Endothelial cell of umbilical vein (primary cell): ENCODE data around the gene MAFB. TPM values are rescaled to one million over a fixed set of nuclear protein-coding genes. Genes with fewer than 3 reads are reported as not detected.

Source experiments
- BruUV-seq: library from RNA; stranded (reverse); fragments of 400-500 nt; replicated peaks from 2 replicates; lab custom pipeline; 2021; lab: Mats Ljungman, UMichigan
- CTCF ChIA-PET: fragments of 300-600, 350-600 bp; sonication (Branson Sonifier 250); formaldehyde crosslinking; loops from one replicate; lab custom pipeline; 2021; ENCODE audit warnings: antibody characterized with exemption, inconsistent platforms; lab: Charles Lee
- POLR2A ChIA-PET: fragments of 300-600, 350-600 bp; sonication (Branson Sonifier 250); formaldehyde crosslinking; loops from one replicate; lab custom pipeline; 2021; ENCODE audit warnings: antibody characterized with exemption, inconsistent platforms; lab: Charles Lee
- DNase-seq: peaks from one replicate; pipeline ENCODE4 v3.0.0-alpha.2; 2011; ENCODE audit warnings: low read depth, low spot score
- FAIRE-seq: peaks from 2 replicates; lab custom pipeline; 2011; peaks lifted over from hg19 to GRCh38; lab: Jason Lieb, UNC
- H2AFZ ChIP-seq: 2 replicates; pipeline ENCODE4 v1.6.0; 2012; ENCODE audit warnings: low read depth, low read length, control low read depth, inconsistent platforms
- H3K27ac ChIP-seq: 2 replicates; pipeline ENCODE4 v1.5.1; 2011; ENCODE audit warnings: low read depth, mild to moderate bottlenecking, control low read depth, low read length, moderate library complexity; ENCODE audit not compliant: insufficient read depth
- H3K27me3 ChIP-seq, 2 experiments: 2 replicates each; pipeline versions ENCODE4 v1.6.0 to v1.6.1; 2011; ENCODE audit warnings: low read length in 2 of 2, mixed read lengths in 1 of 2; ENCODE audit not compliant: control insufficient read depth in 2 of 2, insufficient read depth in 2 of 2
- H3K36me3 ChIP-seq, 2 experiments: 2 replicates in 1 of 2; 3 replicates in 1 of 2; pipeline ENCODE4 v1.5.1; 2011; ENCODE audit warnings: low read length in 2 of 2, mild to moderate bottlenecking in 1 of 2, moderate library complexity in 1 of 2; ENCODE audit not compliant: control insufficient read depth in 2 of 2, insufficient read depth in 2 of 2; ENCODE audit errors: extremely low read depth in 1 of 2
- H3K4me1 ChIP-seq: 3 replicates; pipeline ENCODE4 v1.5.1; 2011; ENCODE audit warnings: mild to moderate bottlenecking, low read length; ENCODE audit not compliant: control insufficient read depth, insufficient read depth; ENCODE audit errors: extremely low read depth
- H3K4me2 ChIP-seq: 2 replicates; pipeline ENCODE4 v1.6.1; 2011; ENCODE audit warnings: low read length, control low read depth, mixed read lengths; ENCODE audit not compliant: insufficient read depth
- H3K4me3 ChIP-seq, 3 experiments: fragments of 200-600 bp in 1 of 3; sonication (generic), shearing (Covaris generic) in 1 of 3; replicated peaks in 1 of 3; 2 replicates each; pipeline ENCODE4 v1.5.1; 2011 to 2016; ENCODE audit warnings: control low read depth in 3 of 3, low read length in 3 of 3, mild to moderate bottlenecking in 2 of 3, inconsistent platforms in 1 of 3, low read depth in 1 of 3, moderate library complexity in 1 of 3; ENCODE audit not compliant: insufficient read depth in 1 of 3
- H3K79me2 ChIP-seq: 2 replicates; pipeline ENCODE4 v1.6.0; 2012; ENCODE audit warnings: low read length, inconsistent platforms; ENCODE audit not compliant: control insufficient read depth, insufficient read depth
- H3K9ac ChIP-seq: replicated peaks from 2 replicates; pipeline ENCODE3; 2011; ENCODE audit warnings: low read length, control low read depth; ENCODE audit not compliant: insufficient read depth; ENCODE audit errors: extremely low read depth
- H3K9me1 ChIP-seq: replicated peaks from 3 replicates; pipeline ENCODE4 v1.6.0; 2011; ENCODE audit warnings: mild to moderate bottlenecking, low read length; ENCODE audit not compliant: control insufficient read depth, insufficient read depth; ENCODE audit errors: extremely low read depth
- H3K9me3 ChIP-seq: replicated peaks from 2 replicates; pipeline ENCODE4 v1.5.1; 2012; ENCODE audit warnings: low read length, inconsistent platforms; ENCODE audit not compliant: control insufficient read depth, insufficient read depth
- H4K20me1 ChIP-seq: replicated peaks from 2 replicates; pipeline ENCODE3; 2011; ENCODE audit warnings: mild to moderate bottlenecking, low read length; ENCODE audit not compliant: control insufficient read depth, insufficient read depth; ENCODE audit errors: extremely low read depth
- CTCF ChIP-seq, 2 donors: IDR thresholded peaks; 1 replicate in 1 of 2; 2 replicates in 1 of 2; pipeline ENCODE4 v1.5.1; 2011; ENCODE audit warnings: low read length in 2 of 2, mild to moderate bottlenecking in 2 of 2, moderate library complexity in 2 of 2, control low read depth in 1 of 2, inconsistent platforms in 1 of 2, low read depth in 1 of 2; ENCODE audit not compliant: insufficient read depth in 1 of 2; ENCODE audit errors: extremely low read depth in 1 of 2
- EZH2 ChIP-seq: IDR thresholded peaks from 2 replicates; pipeline ENCODE4 v1.6.1; 2012; ENCODE audit warnings: borderline replicate concordance, low read depth, mild to moderate bottlenecking, moderate library complexity, low read length, inconsistent platforms; ENCODE audit not compliant: severe bottlenecking
- FOS ChIP-seq: IDR thresholded peaks from 2 replicates; pipeline ENCODE4 v1.6.1; 2011; ENCODE audit warnings: mild to moderate bottlenecking, low read length, moderate library complexity, borderline replicate concordance; ENCODE audit not compliant: insufficient read depth
- GATA2 ChIP-seq: IDR thresholded peaks from 2 replicates; pipeline ENCODE4 v1.7.0; 2011; ENCODE audit warnings: low read depth, mild to moderate bottlenecking, moderate library complexity, mixed read lengths, low read length; ENCODE audit not compliant: insufficient read length, insufficient read depth
- JUN ChIP-seq: IDR thresholded peaks from 2 replicates; pipeline ENCODE4 v1.6.1; 2011; ENCODE audit warnings: borderline replicate concordance, low read depth; ENCODE audit not compliant: insufficient read length, insufficient read depth
- MYC ChIP-seq: IDR thresholded peaks from one replicate; pipeline ENCODE4 v1.6.1; 2011; ENCODE audit warnings: mild to moderate bottlenecking, low read depth, low read length
- POLR2A ChIP-seq: IDR thresholded peaks from 2 replicates; pipeline ENCODE4 v1.6.1; 2012; ENCODE audit warnings: low read depth, mild to moderate bottlenecking, control low read depth, low read length
- POLR2AphosphoS5 ChIP-seq: IDR thresholded peaks from 2 replicates; pipeline ENCODE4 v1.6.1; 2012; ENCODE audit warnings: low read depth, mild to moderate bottlenecking, control low read depth, low read length, moderate library complexity; ENCODE audit not compliant: insufficient read depth
- dilution Hi-C: fragments of 300-500 bp; cut with MboI; formaldehyde crosslinking; loops from one replicate; pipeline ENCODE4 v1.15.0; 2019; ENCODE audit warnings: low sequenced_read_pairs; ENCODE audit not compliant: extremely low pct_ligation_motif_present
- intact Hi-C: fragments of 100-400 bp; cut with micrococcal nuclease; formaldehyde crosslinking; loops from one replicate; pipeline ENCODE4 v1.10.0; 2022
- polyA plus RNA-seq, 4 experiments: library from polyadenylated mRNA; depleted of rRNA in 3 of 4; stranded (reverse) in 3 of 4; unstranded in 1 of 4; fragments of >200 nt; gene quantifications; 2 replicates each; pipeline versions ENCODE4 v1.2.1 to v1.2.3, GENCODE V29; 2011 to 2012; ENCODE audit warnings: missing spikeins in 1 of 4
- total RNA-seq: library from RNA; stranded (reverse); gene quantifications from 2 replicates; pipeline ENCODE4 v1.2.3, GENCODE V29; 2021
- TF ChIP-seq, protein P1 (sequence below): IDR thresholded peaks from 2 replicates; pipeline ENCODE4 v1.6.1; 2011; ENCODE audit not compliant: insufficient read depth, insufficient read length

The MAFB gene
- total and polyA plus RNA-seq, 2 donors (not counting 3 experiments of a cell fraction or from before 2014, with no cell fraction given) = 1.8 to 3.4 TPM

DNA sequence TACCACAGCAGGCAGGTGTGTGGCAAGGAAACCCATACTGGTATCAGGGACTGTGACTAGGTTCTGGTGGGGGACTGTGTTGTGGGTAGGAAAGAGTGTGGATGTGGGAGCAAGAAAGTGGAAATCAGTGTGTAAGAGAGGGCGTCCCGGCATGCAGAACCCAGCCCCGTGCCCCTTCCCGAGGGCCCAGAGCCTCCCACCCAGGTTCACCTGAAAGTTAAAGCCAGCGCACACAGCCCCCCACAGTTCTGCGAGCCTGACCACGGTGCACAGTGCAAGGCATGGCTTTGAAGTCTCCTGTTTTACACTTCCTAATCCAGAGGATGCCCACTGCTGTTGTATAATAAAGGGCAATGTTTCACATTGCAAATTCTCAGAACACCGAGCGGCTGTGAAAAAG lies 22.7 kb downstream of the MAFB start:
- no peak overlapping the region for H3K4me2 ChIP-seq
- H4K20me1 ChIP-seq = no peaks in the 10 kb centered on the region
- H3K27me3 ChIP-seq = no peaks in the 10 kb centered on the region
- no peak overlapping the region for H2AFZ ChIP-seq
- no peak overlapping the region for H3K4me3 ChIP-seq
- H3K9me3 ChIP-seq = no peaks in the 10 kb centered on the region
- H3K79me2 ChIP-seq = no peaks in the 10 kb centered on the region
- BruUV-seq = no TSS peak
- H3K27ac ChIP-seq = no peak overlapping the region
- intact Hi-C loops = no loop called here
- no peak overlapping the region for H3K9ac ChIP-seq
- H3K9me1 ChIP-seq = no peaks in the 10 kb centered on the region
- TF ChIP-seq POLR2A (no peak), GATA2 (no peak), JUN (no peak), CTCF (IDR thresholded peaks at IDR 0.05; ENCODE audit: extremely low read depth in 1 of 2, insufficient read depth in 1 of 2, low read depth in 1 of 2, low read length in 2 of 2) (no peak), POLR2AphosphoS5 (no peak), MYC (no peak), FOS (no peak), EZH2 (no peak)
- TF ChIP-seq, protein P1, sequence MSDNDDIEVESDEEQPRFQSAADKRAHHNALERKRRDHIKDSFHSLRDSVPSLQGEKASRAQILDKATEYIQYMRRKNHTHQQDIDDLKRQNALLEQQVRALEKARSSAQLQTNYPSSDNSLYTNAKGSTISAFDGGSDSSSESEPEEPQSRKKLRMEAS = no peak
- DNase-seq = no peak
- ChIA-PET CTCF (no interaction called here), POLR2A (no interaction called here)
- H3K36me3 ChIP-seq = no peaks in the 10 kb centered on the region
- dilution Hi-C loops = no loop called here
- no peak for FAIRE-seq
- no peaks in the 10 kb centered on the region for H3K4me1 ChIP-seq
